Measurements from ENCODE around the gene GBGT1.

DNA sequence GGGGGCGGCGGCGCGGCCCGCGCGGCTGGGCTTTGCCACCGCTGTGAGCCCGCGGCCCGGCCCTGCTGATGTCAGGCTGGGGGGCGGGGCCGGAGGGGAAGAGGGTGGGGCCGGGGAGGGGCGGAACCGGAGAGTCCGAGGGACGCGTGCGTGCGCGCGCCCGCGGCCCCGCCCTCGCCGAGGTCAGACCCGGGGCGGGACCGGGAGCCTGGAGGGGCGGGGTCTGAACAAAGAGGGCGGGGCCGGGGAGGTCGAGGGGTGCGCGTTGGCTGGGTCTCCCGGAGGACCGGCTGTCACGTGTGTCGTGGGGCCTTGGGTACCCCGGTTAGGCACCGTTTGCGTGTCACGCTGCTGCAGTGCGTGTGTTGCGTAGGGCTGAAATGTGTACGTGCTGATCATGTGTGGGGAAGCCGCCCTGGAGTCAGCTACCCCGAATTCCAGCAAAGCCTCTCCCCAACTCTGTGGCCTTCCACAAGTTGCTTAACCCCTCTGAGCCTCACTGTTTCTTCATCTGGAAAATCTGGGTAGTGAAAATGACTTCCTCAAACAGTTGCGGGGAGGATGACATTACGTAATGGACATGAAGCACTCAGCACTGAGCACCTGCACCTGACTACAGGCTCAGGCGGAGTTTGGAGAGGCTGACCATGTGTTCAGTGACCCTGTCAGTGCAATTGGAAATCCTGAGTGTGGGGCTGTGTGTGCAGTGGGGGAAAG is 42.4 kb downstream of the GBGT1 start, which contains the start of gene RALGDS:
- TF ChIP-seq, protein P1, sequence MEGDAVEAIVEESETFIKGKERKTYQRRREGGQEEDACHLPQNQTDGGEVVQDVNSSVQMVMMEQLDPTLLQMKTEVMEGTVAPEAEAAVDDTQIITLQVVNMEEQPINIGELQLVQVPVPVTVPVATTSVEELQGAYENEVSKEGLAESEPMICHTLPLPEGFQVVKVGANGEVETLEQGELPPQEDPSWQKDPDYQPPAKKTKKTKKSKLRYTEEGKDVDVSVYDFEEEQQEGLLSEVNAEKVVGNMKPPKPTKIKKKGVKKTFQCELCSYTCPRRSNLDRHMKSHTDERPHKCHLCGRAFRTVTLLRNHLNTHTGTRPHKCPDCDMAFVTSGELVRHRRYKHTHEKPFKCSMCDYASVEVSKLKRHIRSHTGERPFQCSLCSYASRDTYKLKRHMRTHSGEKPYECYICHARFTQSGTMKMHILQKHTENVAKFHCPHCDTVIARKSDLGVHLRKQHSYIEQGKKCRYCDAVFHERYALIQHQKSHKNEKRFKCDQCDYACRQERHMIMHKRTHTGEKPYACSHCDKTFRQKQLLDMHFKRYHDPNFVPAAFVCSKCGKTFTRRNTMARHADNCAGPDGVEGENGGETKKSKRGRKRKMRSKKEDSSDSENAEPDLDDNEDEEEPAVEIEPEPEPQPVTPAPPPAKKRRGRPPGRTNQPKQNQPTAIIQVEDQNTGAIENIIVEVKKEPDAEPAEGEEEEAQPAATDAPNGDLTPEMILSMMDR (IDR thresholded peaks at IDR 0.05) = no peak
- TF ChIP-seq POLR2A (IDR thresholded peaks at IDR 0.05) = no peak
